Uterus (tissue), 4 donors: ENCODE data around the gene NOVA2. TPM values are rescaled to one million over a fixed set of nuclear protein-coding genes. Genes with fewer than 3 reads are reported as not detected.

Experiments used
- DNase-seq, 2 donors: peaks; one replicate each; pipeline ENCODE4 v3.0.0-alpha.2; 2019 to 2020
- H3K27ac ChIP-seq, 2 donors: fragments of 200-600 bp; sonication (generic); 1 replicate in 1 of 2; 2 replicates in 1 of 2; pipeline ENCODE4 v1.5.1; 2016 to 2018
- H3K27me3 ChIP-seq, 2 donors: fragments of 200-600 bp; sonication (generic); one replicate each; pipeline ENCODE4 v1.5.1; 2018 to 2019; ENCODE audit warnings: control low read depth in 1 of 2
- H3K36me3 ChIP-seq, 2 donors: fragments of 200-600 bp; sonication (generic); one replicate each; pipeline ENCODE4 v1.5.1; 2019; ENCODE audit warnings: control low read depth in 1 of 2
- H3K4me1 ChIP-seq, 2 donors: fragments of 200-600 bp; sonication (generic); one replicate each; pipeline ENCODE4 v1.5.1; 2018 to 2019; ENCODE audit warnings: control low read depth in 1 of 2
- H3K4me3 ChIP-seq, 2 donors: fragments of 200-600 bp; sonication (generic); 1 replicate in 1 of 2; 2 replicates in 1 of 2; pipeline ENCODE4 v1.5.1; 2018 to 2019; ENCODE audit warnings: mild to moderate bottlenecking in 1 of 2
- H3K9me3 ChIP-seq, 2 donors: fragments of 200-600 bp; sonication (generic); one replicate each; pipeline ENCODE4 v1.5.1; 2019; ENCODE audit warnings: control low read depth in 1 of 2
- POLR2A ChIP-seq, 2 donors: fragments of 450-650 bp; IDR thresholded peaks; one replicate each; pipeline ENCODE4 v1.6.1; 2016; ENCODE audit warnings: antibody characterized with exemption in 2 of 2, mild to moderate bottlenecking in 1 of 2, moderate library complexity in 1 of 2
- intact Hi-C: fragments of 100-400 bp; cut with DNase I; formaldehyde crosslinking; loops from one replicate; pipeline ENCODE4 v1.15.1; 2023; ENCODE audit warnings: low total_unique reads
- total RNA-seq, 4 donors: library from RNA; depleted of rRNA in 3 of 4; stranded (reverse); fragments of >200 nt in 3 of 4; gene quantifications; one replicate each; pipeline versions ENCODE4 v1.1.0 to v1.2.4, GENCODE V29; 2014 to 2023
- TF ChIP-seq, protein P1 (sequence below), 4 experiments: fragments of 200-600 bp in 2 of 4; fragments of 450-650 bp in 2 of 4; sonication (generic) in 2 of 4; IDR thresholded peaks; one replicate each; pipeline ENCODE4 v1.5.1; 2016 to 2019; ENCODE audit warnings: antibody characterized with exemption in 4 of 4, mild to moderate bottlenecking in 2 of 4, moderate library complexity in 1 of 4
- donor health status: DM: yes; HTN: yes; CAD: no.

The NOVA2 gene
- total RNA-seq, 4 donors from 2014 or later: 1.5 to 17.6 (median 2.4) TPM

DNA sequence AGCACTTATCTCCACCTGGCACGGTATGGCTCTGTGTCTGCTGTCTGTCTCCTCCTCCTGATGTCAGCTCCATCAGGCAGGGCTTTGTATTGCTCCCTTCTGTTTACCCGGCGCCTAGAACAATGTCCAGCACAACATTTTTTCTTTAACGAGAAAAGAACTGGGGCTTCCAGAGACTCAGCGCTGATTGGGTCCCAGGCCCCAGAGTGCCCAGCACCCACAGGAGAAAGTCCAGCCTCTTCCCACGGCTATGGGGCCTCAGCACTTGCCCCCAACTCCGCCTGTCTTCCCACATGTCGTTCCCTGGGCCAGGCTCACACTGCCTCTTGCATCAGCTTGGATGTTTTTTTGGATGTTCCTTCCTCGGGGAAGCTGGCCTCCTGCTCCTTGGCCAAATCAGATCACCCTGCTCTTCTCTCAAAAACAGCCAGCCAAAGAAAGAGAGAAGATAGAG, 78.1 kb downstream of the NOVA2 start:
- Histone ChIP-seq H3K4me1 (no peaks in the 10 kb centered on the region), H3K27ac (no peak overlapping the region), H3K27me3 (no peaks in the 10 kb centered on the region), H3K9me3 (no peaks in the 10 kb centered on the region), H3K36me3 (no peaks in the 10 kb centered on the region), H3K4me3 (no peak overlapping the region)
- intact Hi-C loops: no loop called here
- TF ChIP-seq, protein P1, sequence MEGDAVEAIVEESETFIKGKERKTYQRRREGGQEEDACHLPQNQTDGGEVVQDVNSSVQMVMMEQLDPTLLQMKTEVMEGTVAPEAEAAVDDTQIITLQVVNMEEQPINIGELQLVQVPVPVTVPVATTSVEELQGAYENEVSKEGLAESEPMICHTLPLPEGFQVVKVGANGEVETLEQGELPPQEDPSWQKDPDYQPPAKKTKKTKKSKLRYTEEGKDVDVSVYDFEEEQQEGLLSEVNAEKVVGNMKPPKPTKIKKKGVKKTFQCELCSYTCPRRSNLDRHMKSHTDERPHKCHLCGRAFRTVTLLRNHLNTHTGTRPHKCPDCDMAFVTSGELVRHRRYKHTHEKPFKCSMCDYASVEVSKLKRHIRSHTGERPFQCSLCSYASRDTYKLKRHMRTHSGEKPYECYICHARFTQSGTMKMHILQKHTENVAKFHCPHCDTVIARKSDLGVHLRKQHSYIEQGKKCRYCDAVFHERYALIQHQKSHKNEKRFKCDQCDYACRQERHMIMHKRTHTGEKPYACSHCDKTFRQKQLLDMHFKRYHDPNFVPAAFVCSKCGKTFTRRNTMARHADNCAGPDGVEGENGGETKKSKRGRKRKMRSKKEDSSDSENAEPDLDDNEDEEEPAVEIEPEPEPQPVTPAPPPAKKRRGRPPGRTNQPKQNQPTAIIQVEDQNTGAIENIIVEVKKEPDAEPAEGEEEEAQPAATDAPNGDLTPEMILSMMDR (IDR thresholded peaks at IDR 0.05): no peak
- no peak for TF ChIP-seq POLR2A (IDR thresholded peaks at IDR 0.05)
- peak in 1 of 2 donors; percentile 24 for DNase-seq

DNA sequence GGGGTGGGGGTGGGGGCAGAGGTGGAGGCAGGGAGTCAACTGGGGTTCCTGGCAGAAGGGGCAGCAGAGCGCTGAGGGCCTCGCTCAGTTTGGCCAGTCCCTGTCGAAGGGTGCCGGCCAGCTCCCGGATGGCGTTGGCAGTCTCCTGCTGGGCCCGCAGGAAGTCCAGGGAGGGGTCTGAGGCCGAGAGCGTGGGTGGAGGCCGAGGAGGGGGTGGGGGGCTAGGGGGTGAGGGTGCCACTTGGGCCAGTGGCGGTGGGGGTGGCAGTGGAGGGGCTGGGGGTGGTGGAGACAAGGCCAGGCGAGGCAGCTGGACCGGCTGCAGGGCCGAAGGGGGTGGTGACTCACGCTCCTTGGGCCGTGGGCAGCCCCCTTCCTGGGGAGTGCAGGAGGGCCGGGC, 82.8 kb downstream of the NOVA2 start:
- H3K4me1 ChIP-seq: no peaks in the 10 kb centered on the region
- intact Hi-C loops: no loop called here
- DNase-seq: no peak

DNA sequence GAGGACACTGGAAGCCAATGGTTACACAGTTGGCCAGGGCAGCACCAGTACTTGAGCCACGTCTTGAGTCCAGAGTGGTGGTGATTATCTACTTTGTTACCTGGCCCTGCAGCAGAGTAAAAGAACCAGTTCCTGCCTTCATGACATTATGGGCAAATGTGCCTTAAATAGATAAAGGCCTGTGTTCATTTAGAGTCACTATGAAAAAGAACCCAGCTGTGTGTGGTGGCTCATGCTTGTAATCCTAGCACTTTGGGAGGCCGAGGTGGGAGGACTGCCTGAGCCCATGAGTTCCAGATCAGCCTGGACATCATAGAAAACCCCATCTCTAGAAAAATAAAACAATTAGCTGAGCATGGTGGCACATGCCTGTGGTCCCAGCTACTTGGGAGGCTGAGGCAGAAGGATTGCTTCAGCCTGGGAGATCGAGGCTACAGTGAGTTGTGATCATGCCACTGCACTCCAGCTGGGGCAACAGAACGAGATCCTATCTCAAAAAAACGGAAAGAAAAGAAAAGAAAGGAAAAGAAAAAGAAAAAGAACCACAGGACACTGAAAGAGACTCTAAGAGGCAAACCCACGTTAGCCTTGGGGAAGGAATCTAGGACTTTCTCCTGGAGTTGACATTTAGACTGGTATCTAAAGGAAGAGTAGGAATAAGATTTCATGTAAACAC, 84.3 kb downstream of the NOVA2 start:
- Histone ChIP-seq H3K27ac (peak overlapping the region in 1 of 2 donors; percentile 8), H3K36me3 (no peaks in the 10 kb centered on the region), H3K4me3 (no peak overlapping the region), H3K27me3 (no peaks in the 10 kb centered on the region), H3K9me3 (no peaks in the 10 kb centered on the region), H3K4me1 (peaks cover 0 to 12% of the 10 kb centered on the region in 2 donors)
- TF ChIP-seq, protein P1 (IDR thresholded peaks at IDR 0.05): no peak
- no peak for TF ChIP-seq POLR2A (IDR thresholded peaks at IDR 0.05)
- DNase-seq: no peak
- intact Hi-C loops: no loop called here

More for the DNA sequence above, 82.8 kb downstream of the NOVA2 start:
- Histone ChIP-seq H3K9me3 (no peaks in the 10 kb centered on the region), H3K27ac (no peak overlapping the region), H3K4me3 (no peak overlapping the region), H3K27me3 (no peaks in the 10 kb centered on the region), H3K36me3 (no peaks in the 10 kb centered on the region)
- TF ChIP-seq, protein P1 (IDR thresholded peaks at IDR 0.05): no peak
- TF ChIP-seq POLR2A (IDR thresholded peaks at IDR 0.05): no peak

DNA sequence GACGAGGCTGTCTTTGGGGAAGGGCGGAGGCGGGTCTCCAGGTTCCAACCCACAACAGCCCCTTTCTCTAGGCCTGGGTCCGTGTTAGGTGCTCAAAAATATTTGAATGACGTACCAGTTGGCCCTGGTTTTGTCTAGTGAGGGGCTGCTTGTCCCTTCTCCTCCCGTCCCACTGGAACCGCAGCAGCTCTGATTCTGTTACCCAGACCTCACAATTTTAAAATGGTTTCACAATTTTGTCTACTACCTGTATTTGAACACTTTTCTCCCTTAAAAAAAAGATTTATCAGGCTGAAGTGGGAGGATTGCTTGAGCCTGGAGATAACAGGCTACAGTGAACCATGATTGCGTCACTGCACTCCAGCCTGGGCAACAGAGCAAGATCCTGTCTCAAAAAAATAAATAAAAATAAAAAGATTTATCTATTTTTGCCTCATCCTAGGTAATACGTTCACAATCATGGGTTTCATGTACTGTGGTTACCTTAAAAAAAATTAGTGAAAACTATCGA, 86.4 kb downstream of the NOVA2 start:
- no peaks in the 10 kb centered on the region for H3K27me3 ChIP-seq
- no peaks in the 10 kb centered on the region for H3K36me3 ChIP-seq
- peak overlapping the region; percentile 49 to 74 for H3K4me3 ChIP-seq
- no peaks in the 10 kb centered on the region for H3K9me3 ChIP-seq
- no peak for TF ChIP-seq POLR2A (IDR thresholded peaks at IDR 0.05)
- TF ChIP-seq, protein P1 (IDR thresholded peaks at IDR 0.05): no peak
- peak overlapping the region; percentile 96 for H3K27ac ChIP-seq
- DNase-seq: peak; percentile 60 to 72
- peaks cover 7 to 30% of the 10 kb centered on the region in 2 donors for H3K4me1 ChIP-seq
- intact Hi-C loops: no loop called here

- DNase-seq: peak; percentile 92 to 93
- TF ChIP-seq POLR2A (IDR thresholded peaks at IDR 0.05): peak; percentile 44 to 56
- TF ChIP-seq, protein P1 (IDR thresholded peaks at IDR 0.05): peak in 1 of 4 experiments; percentile 34
- H3K27ac ChIP-seq: peak overlapping the region; percentile 96
- intact Hi-C loops: no loop called here
- no peaks in the 10 kb centered on the region for H3K9me3 ChIP-seq
- H3K36me3 ChIP-seq: no peaks in the 10 kb centered on the region
- no peaks in the 10 kb centered on the region for H3K27me3 ChIP-seq
- H3K4me1 ChIP-seq: peaks cover 7 to 30% of the 10 kb centered on the region in 2 donors
- H3K4me3 ChIP-seq: peak overlapping the region; percentile 49 to 74
These were observed 87.1 kb downstream of the NOVA2 start for GRCh38 chr19:45886427-45887199.
